Body of pancreas (tissue), 4 donors: ENCODE results near the gene GLIPR1. TPM values are rescaled to one million over a fixed set of nuclear protein-coding genes. Genes with fewer than 3 reads are reported as not detected.
"Not testable (repeated sequence)": the region's sequence is repeated elsewhere in the genome, so short reads cannot be mapped to it uniquely, and the experiment has no call there.

Experiments
- ATAC-seq: fragments of 150-250 bp; one replicate; pipeline ENCODE4 v1.9.1; 2016
- DNase-seq, 4 donors: peaks; one replicate each; pipeline ENCODE4 v3.0.0-alpha.2; 2019
- H3K27ac ChIP-seq, 4 donors: fragments of 200-600 bp; sonication (generic); 1 replicate in 3 of 4; 2 replicates in 1 of 4; pipeline versions ENCODE4 v1.5.1 to v1.6.1; 2016 to 2019; ENCODE audit warnings: mild to moderate bottlenecking in 1 of 4, mixed read lengths in 1 of 4, moderate library complexity in 1 of 4
- H3K27me3 ChIP-seq, 2 donors: fragments of 200-600 bp; sonication (generic); one replicate each; pipeline ENCODE4 v1.6.0; 2016; ENCODE audit warnings: mild to moderate bottlenecking in 1 of 2
- H3K36me3 ChIP-seq, 2 donors: fragments of 200-600 bp; sonication (generic); replicated peaks in 1 of 2; 2 replicates each; pipeline ENCODE4 v1.5.1; 2016; ENCODE audit warnings: low read depth in 2 of 2; ENCODE audit not compliant: insufficient read depth in 1 of 2
- H3K4me1 ChIP-seq: fragments of 200-600 bp; sonication (generic); one replicate; pipeline ENCODE4 v1.6.0; 2016
- H3K4me3 ChIP-seq, 2 donors: fragments of 200-600 bp; sonication (generic); 1 replicate in 1 of 2; 2 replicates in 1 of 2; pipeline ENCODE4 v1.5.1; 2016 to 2019
- H3K9me3 ChIP-seq, 3 donors: fragments of 200-600 bp; sonication (generic); 1 replicate in 2 of 3; 2 replicates in 1 of 3; pipeline ENCODE4 v1.5.1; 2016
- CTCF ChIP-seq, 7 experiments: fragments of 450-650 bp in 4 of 7; fragments of 200-600 bp in 3 of 7; sonication (generic) in 3 of 7; IDR thresholded peaks; one replicate each; pipeline ENCODE4 v1.5.1; 2016 to 2019; ENCODE audit warnings: antibody characterized with exemption in 7 of 7
- POLR2A ChIP-seq, 3 donors: fragments of 450-650 bp; IDR thresholded peaks; one replicate each; pipeline ENCODE4 v1.6.1; 2016; ENCODE audit warnings: antibody characterized with exemption in 3 of 3, mild to moderate bottlenecking in 2 of 3
- WGBS, 2 donors: methylation state at CpG; one replicate each; pipeline ENCODE4 v1.1.5; 2017; 5-methylcytosine and 5-hydroxymethylcytosine counted together
- intact Hi-C: fragments of 100-400 bp; cut with DNase I; formaldehyde crosslinking; loops from one replicate; pipeline ENCODE4 v1.15.1; 2023
- total RNA-seq, 2 donors: library from RNA; depleted of rRNA; stranded (reverse); fragments of >200 nt; gene quantifications; one replicate each; pipeline ENCODE4 v1.1.0, GENCODE V29; 2016

The GLIPR1 gene
- total RNA-seq, 2 donors from 2014 or later: 5.4 to 6.3 TPM

GRCh38 chr12:75439930-75440329 is 40.6 kb upstream of the GLIPR1 start:
- no peak overlapping the region for H3K27ac ChIP-seq
- no peak for ATAC-seq
- no peak overlapping the region for H3K4me3 ChIP-seq
- H3K4me1 ChIP-seq: no peaks in the 10 kb centered on the region
- H3K9me3 ChIP-seq: no peaks in the 10 kb centered on the region
- intact Hi-C loops: no loop called here
- H3K36me3 ChIP-seq: no peaks in the 10 kb centered on the region
- no peak for TF ChIP-seq CTCF (IDR thresholded peaks at IDR 0.05)
- no peak for TF ChIP-seq POLR2A (IDR thresholded peaks at IDR 0.05)
- H3K27me3 ChIP-seq: no peaks in the 10 kb centered on the region
- DNase-seq: no peak

GRCh38 chr12:75441687-75442449 is 38.7 kb upstream of the GLIPR1 start:
- H3K9me3 ChIP-seq, H3K36me3 ChIP-seq, intact Hi-C loops, DNase-seq, H3K27ac ChIP-seq, H3K4me3 ChIP-seq, H3K4me1 ChIP-seq, ATAC-seq, H3K27me3 ChIP-seq: not testable (repeated sequence)
- 65 to 90% methylated on average over 3 to 4 of the region's 4 CpGs for WGBS, 2 donors

GRCh38 chr12:75442454-75442853 is 38.1 kb upstream of the GLIPR1 start:
- DNase-seq: not testable (repeated sequence)

GRCh38 chr12:75443709-75444108 is 36.8 kb upstream of the GLIPR1 start:
- no peak for ATAC-seq

More at GRCh38 chr12:75442454-75442853, 38.1 kb upstream of the GLIPR1 start:
- intact Hi-C loops, H3K27ac ChIP-seq, H3K9me3 ChIP-seq, ATAC-seq, H3K27me3 ChIP-seq, H3K4me1 ChIP-seq, H3K4me3 ChIP-seq, H3K36me3 ChIP-seq: not testable (repeated sequence)
- 6 to 29% methylated on average over 3 of the region's 3 CpGs for WGBS, 2 donors

GRCh38 chr12:75444429-75445136 is 36.0 kb upstream of the GLIPR1 start:
- no peak for ATAC-seq
- Histone ChIP-seq H3K27me3 (no peaks in the 10 kb centered on the region), H3K9me3 (no peaks in the 10 kb centered on the region), H3K36me3 (no peaks in the 10 kb centered on the region), H3K4me3 (no peak overlapping the region), H3K27ac (no peak overlapping the region), H3K4me1 (no peaks in the 10 kb centered on the region)
- WGBS, 2 donors: 71 to 83% methylated on average over 6 of the region's 6 CpGs
- TF ChIP-seq CTCF (IDR thresholded peaks at IDR 0.05) (no peak), POLR2A (IDR thresholded peaks at IDR 0.05) (no peak)
- DNase-seq: peak in 1 of 4 donors; percentile 18
- intact Hi-C loops: no loop called here

More at GRCh38 chr12:75443709-75444108, 36.8 kb upstream of the GLIPR1 start:
- WGBS, 2 donors: 34 to 40% methylated on average over 3 of the region's 3 CpGs
- no peak for TF ChIP-seq POLR2A (IDR thresholded peaks at IDR 0.05)
- no peak for TF ChIP-seq CTCF (IDR thresholded peaks at IDR 0.05)
- intact Hi-C loops: no loop called here
- no peaks in the 10 kb centered on the region for H3K9me3 ChIP-seq
- H3K4me3 ChIP-seq: no peak overlapping the region
- H3K27ac ChIP-seq: no peak overlapping the region
- no peaks in the 10 kb centered on the region for H3K4me1 ChIP-seq
- no peak for DNase-seq
- no peaks in the 10 kb centered on the region for H3K36me3 ChIP-seq
- H3K27me3 ChIP-seq: no peaks in the 10 kb centered on the region

GRCh38 chr12:75445137-75445507 is 35.4 kb upstream of the GLIPR1 start:
- H3K27me3 ChIP-seq, H3K36me3 ChIP-seq, H3K27ac ChIP-seq, H3K4me3 ChIP-seq, intact Hi-C loops, H3K4me1 ChIP-seq, H3K9me3 ChIP-seq, DNase-seq, ATAC-seq: not testable (repeated sequence)
- WGBS, 2 donors: 70 to 75% methylated on average over 7 of the region's 7 CpGs
